ENCODE results near the gene UQCC2.

The UQCC2 gene

DNA sequence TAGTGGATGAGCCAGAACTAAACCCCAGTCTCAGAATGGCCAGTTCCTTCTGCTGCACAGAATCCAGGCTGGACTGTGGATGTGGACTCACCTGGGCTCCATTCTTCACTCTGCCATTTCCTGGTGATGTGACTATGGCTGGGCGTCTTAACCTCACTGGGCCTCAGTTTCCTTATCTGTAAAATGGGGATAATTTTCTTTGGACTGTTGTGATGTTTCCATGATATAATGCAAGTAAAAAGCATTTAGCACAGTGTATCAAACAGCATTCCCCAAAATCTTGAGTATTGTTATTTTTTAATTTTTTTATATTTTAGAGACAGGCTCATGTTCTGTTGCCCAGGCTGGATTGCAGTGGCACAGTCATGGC is 41.1 kb upstream of the UQCC2 start:
- TF ChIP-seq POLR2AphosphoS5 (IDR thresholded peaks at IDR 0.05; ENCODE audit: low read depth, low read length), result no peak
- TF ChIP-seq TAF1 (IDR thresholded peaks at IDR 0.05; ENCODE audit: borderline replicate concordance, insufficient read depth, low read length), result no peak
- no peak for TF ChIP-seq SIN3A (IDR thresholded peaks at IDR 0.05; ENCODE audit: borderline replicate concordance, insufficient read depth, low read length)
- TF ChIP-seq, protein P1, sequence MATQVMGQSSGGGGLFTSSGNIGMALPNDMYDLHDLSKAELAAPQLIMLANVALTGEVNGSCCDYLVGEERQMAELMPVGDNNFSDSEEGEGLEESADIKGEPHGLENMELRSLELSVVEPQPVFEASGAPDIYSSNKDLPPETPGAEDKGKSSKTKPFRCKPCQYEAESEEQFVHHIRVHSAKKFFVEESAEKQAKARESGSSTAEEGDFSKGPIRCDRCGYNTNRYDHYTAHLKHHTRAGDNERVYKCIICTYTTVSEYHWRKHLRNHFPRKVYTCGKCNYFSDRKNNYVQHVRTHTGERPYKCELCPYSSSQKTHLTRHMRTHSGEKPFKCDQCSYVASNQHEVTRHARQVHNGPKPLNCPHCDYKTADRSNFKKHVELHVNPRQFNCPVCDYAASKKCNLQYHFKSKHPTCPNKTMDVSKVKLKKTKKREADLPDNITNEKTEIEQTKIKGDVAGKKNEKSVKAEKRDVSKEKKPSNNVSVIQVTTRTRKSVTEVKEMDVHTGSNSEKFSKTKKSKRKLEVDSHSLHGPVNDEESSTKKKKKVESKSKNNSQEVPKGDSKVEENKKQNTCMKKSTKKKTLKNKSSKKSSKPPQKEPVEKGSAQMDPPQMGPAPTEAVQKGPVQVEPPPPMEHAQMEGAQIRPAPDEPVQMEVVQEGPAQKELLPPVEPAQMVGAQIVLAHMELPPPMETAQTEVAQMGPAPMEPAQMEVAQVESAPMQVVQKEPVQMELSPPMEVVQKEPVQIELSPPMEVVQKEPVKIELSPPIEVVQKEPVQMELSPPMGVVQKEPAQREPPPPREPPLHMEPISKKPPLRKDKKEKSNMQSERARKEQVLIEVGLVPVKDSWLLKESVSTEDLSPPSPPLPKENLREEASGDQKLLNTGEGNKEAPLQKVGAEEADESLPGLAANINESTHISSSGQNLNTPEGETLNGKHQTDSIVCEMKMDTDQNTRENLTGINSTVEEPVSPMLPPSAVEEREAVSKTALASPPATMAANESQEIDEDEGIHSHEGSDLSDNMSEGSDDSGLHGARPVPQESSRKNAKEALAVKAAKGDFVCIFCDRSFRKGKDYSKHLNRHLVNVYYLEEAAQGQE (IDR thresholded peaks at IDR 0.05; ENCODE audit: insufficient read depth in 1 of 2, low read depth in 2 of 2, low read length in 2 of 2), result no peak
- TF ChIP-seq FOXP2 (optimal IDR thresholded peaks at IDR 0.05; ENCODE audit: borderline replicate concordance, extremely low read depth, extremely low read length, insufficient read depth), result no peak

DNA sequence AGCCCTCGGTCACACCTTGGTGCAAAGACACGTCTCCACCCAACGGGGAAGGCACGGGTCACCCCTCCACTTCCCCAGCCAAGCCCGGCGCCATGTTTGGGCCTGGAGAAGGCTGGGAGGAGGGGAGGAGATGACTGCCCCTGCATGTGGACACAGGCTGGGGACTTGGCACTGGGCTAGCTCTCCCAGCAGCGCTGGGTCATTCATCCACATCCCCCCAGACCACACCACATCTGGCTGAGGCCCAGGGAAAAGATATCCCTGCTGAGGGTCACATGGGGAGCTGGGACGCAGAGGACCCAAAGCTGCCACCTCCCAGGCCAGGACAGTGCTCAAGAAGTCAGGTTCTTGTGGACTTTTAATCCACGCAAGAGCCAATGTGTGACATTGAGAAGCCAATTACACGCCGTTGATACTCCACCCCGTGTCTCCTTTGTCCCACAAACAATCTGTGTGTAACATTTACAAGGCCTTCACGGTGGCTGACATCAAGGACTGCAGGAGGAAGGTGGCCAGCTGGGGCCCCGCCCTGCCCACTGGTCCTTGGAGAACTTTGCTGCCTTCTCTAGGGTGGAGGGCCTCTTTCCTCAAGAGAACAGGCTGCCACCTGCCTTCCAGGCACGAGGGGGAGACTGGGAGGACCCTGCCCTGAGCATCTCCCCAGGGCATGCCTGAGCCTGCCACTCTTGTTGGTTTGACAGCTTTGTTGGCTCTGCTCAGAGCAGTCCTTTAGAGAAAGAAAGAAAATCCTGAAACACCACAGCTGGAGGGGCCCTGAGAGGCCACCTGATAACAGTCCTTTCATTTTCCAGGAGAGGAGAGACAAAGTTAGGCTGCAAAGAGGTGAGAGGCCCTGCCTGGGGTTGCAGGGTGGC is 40.5 kb upstream of the UQCC2 start:
- TF ChIP-seq SIN3A (IDR thresholded peaks at IDR 0.05; ENCODE audit: borderline replicate concordance, insufficient read depth, low read length), result no peak
- TF ChIP-seq, protein P1 (IDR thresholded peaks at IDR 0.05; ENCODE audit: insufficient read depth in 1 of 2, low read depth in 2 of 2, low read length in 2 of 2), result no peak
- TF ChIP-seq FOXP2 (optimal IDR thresholded peaks at IDR 0.05; ENCODE audit: borderline replicate concordance, extremely low read depth, extremely low read length, insufficient read depth), result no peak
- TF ChIP-seq TAF1 (IDR thresholded peaks at IDR 0.05; ENCODE audit: borderline replicate concordance, insufficient read depth, low read length), result no peak
- no peak for TF ChIP-seq POLR2AphosphoS5 (IDR thresholded peaks at IDR 0.05; ENCODE audit: low read depth, low read length)

DNA sequence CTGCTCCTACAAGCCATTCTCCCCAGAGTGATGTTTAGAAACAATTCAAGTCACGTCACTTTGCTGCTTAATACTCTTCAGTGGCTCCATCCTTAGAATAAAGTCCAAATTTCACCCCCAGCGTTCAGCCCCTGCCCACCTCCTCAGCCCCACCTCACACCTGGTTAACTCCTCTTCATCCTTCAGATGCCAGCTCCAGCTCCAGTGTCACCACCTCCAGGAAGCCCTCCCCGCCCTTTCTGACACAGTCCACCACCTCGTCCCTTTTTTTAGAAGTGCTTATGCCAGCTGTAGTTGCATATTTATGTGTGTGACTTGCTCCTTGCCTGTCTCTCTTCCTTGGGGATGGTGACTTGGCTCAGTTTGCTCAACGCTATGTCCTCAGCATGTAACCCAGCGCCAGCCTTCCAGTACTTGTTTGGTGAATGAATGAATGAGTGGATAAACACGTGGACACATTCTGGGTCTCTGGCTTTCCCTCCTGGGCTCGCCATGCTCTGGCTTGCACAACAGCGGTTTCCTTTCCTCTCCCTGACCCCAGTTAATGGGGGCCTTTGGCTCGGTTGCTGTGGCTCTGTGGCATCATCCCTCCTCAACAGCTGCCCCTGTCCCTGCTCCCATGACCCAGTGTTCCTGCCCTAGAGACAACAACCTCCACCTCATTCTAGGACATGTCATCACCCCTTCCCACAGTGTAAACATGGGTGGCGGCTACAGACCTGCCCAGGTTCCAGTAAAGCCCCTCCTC is 38.9 kb upstream of the UQCC2 start:
- TF ChIP-seq TAF1 (IDR thresholded peaks at IDR 0.05; ENCODE audit: borderline replicate concordance, insufficient read depth, low read length) (no peak), POLR2AphosphoS5 (IDR thresholded peaks at IDR 0.05; ENCODE audit: low read depth, low read length) (no peak), SIN3A (IDR thresholded peaks at IDR 0.05; ENCODE audit: borderline replicate concordance, insufficient read depth, low read length) (no peak), FOXP2 (optimal IDR thresholded peaks at IDR 0.05; ENCODE audit: borderline replicate concordance, extremely low read depth, extremely low read length, insufficient read depth) (no peak)
- TF ChIP-seq, protein P1 (IDR thresholded peaks at IDR 0.05; ENCODE audit: insufficient read depth in 1 of 2, low read depth in 2 of 2, low read length in 2 of 2), result no peak

DNA sequence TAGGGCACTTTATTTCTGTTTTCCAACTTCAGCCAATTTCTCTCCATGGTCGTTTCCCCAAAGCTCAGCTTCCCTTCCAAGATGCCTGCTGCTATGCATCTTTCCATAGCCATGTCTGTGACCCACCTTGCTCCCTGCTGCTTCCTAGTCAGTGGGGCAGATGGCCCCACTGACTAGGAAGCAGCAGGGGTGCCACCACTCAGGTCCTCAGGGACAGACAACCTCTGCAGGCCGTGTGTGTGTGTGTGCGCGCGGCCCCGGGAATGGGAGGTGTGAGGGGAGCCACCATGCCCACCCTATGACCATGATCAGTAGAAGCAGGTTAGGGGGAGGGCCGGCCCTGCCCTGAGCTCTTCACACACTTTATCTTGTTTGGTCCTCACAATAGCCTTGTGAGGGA is 37.9 kb upstream of the UQCC2 start:
- TF ChIP-seq, protein P1 (IDR thresholded peaks at IDR 0.05; ENCODE audit: insufficient read depth in 1 of 2, low read depth in 2 of 2, low read length in 2 of 2), result no peak
- TF ChIP-seq TAF1 (IDR thresholded peaks at IDR 0.05; ENCODE audit: borderline replicate concordance, insufficient read depth, low read length) (no peak), SIN3A (IDR thresholded peaks at IDR 0.05; ENCODE audit: borderline replicate concordance, insufficient read depth, low read length) (no peak), POLR2AphosphoS5 (IDR thresholded peaks at IDR 0.05; ENCODE audit: low read depth, low read length) (no peak)
